HG03060 (cell line): Measurements from ENCODE around the gene RNF11.

Source experiments
- ATAC-seq: cut with Tn5 transposase; IDR thresholded peaks from one replicate; pipeline ENCODE4 v1.9.1; 2021; ENCODE audit warnings: low read depth, moderate number of reproducible peaks; ENCODE audit not compliant: unreplicated experiment

The RNF11 gene

DNA sequence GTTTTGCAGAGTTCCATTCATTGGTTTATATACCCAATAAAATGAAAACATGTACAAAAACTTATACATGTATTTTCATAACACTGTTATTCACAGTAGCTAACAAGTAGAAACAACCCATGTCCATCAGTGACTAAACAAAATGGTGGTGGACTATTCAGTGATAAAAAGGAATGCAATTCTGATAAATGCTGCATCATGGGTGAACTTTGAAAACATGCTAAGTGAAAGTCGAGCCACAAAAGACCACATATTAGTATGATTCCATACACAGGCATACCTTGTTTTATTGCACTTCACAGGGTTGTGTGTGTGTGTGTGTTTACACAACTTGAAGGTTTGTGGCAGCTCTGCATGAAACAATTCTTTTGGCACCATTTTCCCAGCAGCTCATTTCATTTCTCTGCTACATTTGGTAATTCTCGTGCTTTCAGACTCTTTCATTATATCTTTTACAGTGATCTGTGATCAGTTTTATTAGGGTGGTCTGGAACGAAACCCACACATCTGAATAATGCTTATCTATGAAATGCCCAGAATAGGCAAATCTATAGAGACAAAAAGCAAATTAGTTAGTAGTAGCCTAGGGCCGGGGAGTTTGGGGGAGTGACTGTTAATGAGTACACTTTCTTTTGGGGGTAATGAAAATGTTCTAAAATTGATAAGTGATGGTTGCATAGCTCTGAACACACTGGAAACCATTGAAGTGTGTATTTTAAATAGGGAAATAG, 27.2 kb downstream of the RNF11 start:
- no peak for ATAC-seq

DNA sequence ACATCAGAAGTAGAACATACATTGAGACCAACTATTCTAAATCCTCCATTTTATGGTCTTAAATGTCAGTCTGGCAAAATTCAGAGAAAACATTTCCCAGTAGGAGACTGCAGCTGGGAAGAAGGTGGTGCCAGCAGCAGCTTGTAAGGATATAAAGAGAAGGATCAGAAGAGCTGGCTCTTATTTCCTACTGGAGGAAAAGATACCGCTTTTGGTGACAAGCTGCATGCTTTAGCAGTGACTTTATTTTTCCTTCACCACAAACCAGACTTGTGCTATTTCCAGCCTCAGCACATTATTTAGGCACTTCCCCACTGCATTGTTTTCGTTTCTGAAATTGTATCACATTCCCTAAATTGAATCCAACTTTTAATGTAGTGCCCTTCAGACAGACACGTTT, 28.4 kb downstream of the RNF11 start:
- no peak for ATAC-seq

DNA sequence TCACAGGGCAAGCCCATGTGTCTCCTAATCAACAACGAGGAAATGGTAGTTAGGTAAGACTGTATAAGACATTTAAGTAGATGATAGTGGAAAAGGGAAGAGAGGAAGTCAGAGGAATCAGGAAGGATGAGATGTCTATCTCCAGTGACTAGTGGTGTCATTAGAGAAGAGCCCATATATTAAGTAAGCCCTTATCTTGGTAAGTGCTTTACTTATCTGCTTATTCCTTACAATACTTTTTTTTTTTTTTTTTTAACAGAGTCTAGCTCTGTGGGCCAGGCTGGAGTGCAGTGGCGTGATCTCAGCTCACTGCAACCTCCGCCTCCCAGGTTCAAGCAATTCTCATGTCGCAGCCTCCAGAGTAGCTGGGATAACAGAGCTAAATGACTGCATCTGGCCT, 29.5 kb downstream of the RNF11 start:
- ATAC-seq = no peak

DNA sequence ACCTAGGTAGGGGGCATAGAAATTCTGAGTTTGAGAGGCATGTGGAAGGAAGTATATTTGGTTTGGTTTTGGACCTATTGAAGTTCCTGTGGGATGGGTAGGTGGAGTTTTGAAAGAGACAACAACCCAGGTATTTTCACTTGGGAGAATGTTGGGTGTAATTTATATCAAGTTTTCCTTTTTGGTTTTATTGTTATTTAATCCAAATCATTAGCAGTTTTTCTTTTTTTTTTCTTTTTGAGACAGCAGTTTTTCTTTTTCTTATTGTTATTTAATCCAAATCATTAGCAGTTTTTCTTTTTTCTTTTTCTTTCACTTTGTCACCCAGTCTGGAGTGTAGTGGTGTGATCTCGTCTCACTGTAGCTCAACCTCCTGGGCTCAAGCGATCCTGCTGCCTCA, 30.1 kb downstream of the RNF11 start:
- no peak for ATAC-seq

DNA sequence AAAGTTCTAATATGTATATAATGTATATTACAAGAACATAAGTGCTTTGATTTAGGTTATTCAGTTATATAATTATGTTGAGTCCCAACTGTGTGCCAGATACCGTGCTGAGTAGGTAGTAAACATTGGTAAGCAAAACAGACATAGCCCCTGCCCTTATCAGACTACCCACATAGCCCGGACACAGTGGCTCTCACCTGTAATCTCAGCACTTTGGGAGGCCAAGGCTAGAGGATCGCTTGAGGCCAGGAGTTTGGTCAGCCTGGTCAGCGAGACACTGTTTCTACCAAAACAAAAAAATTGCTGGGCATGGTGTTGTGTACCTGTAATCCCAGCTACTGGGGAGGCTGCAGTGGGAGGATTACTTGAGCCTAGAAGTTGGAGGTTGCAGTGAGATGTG, 30.7 kb downstream of the RNF11 start:
- no peak for ATAC-seq

DNA sequence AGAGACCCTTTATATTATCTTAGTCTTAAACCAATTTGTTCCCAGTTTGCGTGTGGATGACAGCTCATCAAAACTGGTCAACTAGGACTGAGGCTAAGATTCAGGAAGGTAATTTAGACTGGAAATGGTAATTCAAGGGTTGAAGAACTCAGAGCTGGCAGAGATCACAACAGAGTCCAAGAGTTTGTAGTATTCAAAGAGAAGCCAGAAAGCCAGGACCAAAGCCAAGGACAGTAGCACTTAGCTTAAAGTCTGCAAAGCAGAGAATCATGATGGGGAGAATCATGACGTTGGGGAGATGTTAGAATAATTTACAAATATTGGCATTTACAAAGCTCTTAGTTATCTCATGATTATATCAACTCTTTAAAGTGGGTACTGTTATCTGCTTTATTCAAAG, 32.6 kb downstream of the RNF11 start:
- no peak for ATAC-seq

DNA sequence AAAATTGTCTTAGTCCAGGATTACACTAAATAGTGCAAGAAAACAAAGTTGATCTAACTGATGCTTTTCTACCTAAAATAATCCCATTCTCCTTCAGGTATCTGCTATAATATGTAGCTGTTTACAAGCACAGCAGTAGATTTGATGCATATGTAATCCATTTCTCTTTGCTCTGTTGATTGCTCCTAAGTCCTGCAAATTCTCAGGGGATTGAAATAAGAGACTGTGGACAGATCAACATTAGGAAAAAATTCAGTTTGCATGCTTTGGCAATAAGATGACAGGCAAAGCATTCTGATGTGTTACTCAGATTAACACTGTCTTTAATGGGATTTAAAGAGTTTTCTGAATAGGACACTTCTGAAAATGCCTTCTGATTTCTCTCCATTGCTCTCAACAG, 34.7 kb downstream of the RNF11 start:
- ATAC-seq = no peak

DNA sequence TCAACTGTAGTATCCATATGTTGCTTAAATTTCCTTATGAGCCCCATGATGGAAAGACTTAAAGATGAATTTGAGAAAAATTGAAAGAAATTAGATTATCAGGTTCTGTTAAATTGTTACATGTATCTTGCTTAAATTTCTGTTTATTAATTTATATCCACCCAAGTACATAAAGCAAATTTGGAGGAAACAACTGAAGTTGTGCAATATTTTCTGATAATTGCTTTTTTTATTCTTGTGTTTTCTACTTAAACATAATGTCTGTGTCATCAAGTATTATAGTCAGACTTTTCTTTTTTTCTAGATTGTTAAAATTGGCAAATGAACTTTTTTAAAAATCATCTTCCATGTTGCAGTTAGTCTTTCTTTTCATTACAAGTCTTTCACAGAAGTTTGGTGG, 36.8 kb downstream of the RNF11 start:
- no peak for ATAC-seq

DNA sequence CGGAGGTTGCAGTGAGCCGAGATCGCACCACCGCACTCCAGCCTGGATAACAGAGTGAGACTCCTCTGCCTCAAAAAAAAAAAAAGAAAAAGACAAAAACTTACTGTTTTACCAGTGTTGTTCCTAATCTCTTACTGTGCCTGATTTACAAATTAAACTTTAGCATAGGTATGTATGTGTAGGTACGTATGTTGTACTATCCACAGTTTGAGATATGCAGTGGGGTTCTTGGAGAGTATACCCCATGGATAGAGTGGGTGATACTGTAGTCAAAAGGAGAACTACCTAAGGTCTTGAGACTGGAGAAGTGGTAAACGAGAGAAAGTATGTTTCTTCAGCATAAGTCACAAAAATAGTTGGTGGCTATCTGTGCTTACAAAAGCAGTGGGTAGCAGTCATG, 38.6 kb downstream of the RNF11 start:
- ATAC-seq = no peak

DNA sequence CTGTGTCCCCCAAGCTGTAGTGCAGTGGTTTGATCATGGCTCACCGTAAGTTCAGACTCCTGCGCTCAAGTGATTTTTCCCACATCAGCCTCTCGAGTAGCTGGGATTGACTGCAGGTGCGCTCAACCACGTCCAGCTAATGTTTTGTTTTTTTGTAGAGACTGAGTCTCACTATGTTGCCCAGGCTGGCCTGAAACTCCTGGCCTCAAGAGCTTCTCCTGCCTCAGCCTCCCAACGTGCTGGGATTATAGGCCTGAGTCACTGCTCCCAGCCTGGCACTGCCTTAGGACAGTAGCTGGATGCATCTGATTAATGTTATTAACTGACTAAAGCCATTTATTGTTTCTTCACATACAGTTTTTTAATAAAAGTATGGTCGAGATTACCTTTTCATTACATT, 40.2 kb downstream of the RNF11 start:
- no peak for ATAC-seq

DNA sequence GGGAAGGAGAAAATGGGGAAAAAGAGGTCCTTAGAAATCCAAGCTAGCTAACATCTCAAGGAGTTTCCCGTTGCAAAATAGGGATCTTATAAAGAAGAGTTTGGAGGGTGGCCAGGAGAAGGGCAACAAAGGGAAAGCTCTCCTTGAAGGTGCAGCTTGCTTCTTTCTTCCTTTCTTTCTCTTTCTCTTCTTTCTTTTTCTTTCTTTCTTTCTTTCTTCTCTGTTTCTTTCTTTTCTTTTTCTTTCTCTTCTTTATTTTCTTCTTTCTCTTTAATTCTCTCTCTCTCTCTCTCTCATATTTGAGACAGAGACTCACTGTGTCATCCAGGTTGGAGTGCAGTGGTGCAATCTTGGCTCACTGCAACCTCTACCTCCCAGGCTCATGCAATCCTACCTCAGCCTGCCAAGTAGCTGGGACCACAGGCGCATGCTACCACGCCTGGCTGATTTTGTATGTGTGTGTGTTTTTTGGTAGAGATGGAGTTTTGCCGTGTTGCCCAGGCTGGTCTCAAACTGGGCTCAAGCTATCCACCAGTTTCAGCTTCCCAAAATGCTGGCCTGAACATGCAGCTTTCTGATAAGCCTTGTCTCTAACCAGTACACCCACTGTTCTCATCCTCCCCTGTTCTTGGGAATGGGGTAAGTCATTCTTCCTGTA, 44.4 kb downstream of the RNF11 start:
- no peak for ATAC-seq

DNA sequence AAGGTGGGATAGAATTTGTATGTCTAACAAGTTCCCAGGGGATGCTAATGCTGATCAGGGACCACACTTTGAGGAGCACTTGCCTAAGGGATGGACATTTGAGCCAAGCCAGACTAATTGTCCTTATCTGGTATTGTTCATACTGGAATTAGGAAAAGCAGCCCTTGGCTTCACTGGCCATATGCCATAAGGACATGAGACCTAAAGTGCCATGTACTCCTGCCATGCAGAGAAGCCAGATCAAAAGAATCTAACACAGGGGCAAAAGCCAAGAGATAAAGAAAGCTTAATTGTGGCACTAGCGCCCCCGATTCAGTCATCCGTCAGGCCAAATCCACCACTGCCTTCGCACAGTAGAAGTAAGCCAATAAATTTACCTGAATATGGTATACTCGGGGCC, 45.7 kb downstream of the RNF11 start:
- no peak for ATAC-seq

DNA sequence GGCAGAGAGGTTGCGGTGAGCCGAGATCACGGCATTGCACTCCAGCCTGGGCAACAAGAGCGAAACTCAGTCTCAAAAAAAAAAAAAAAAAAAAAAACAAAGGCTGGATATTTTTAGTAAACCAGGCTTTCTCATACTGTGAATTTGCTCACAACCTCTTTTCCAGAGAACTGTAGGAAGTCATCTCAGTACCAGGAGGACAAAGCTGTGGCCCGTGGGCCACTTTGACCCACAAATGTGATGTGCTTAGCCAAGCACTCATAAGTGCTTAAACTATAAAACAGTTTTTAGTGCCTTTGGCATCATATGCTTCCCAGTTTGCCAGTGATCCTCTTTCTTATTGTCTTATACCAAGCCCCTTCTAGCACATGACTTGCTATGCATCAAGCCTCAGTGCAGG, 46.5 kb downstream of the RNF11 start:
- ATAC-seq = no peak

DNA sequence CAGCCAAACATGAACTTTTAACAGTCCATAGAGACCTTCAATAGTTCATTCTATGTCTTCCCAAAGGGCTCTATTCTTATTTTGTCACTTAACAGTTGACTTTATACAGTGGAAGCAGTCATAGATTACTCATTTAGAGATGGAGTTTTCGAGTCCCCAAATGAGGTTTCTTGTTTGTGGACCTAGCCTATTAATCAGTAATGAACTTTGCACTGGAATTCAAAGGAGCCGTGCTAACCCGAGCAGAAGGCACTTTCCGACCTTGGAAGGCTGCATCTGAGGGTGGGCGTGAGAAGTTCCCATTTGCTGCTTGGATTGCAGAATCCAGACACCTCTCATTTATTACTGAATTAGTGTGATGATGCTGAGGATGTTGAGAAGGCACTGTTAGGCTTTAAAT, 47.9 kb downstream of the RNF11 start:
- ATAC-seq = no peak

DNA sequence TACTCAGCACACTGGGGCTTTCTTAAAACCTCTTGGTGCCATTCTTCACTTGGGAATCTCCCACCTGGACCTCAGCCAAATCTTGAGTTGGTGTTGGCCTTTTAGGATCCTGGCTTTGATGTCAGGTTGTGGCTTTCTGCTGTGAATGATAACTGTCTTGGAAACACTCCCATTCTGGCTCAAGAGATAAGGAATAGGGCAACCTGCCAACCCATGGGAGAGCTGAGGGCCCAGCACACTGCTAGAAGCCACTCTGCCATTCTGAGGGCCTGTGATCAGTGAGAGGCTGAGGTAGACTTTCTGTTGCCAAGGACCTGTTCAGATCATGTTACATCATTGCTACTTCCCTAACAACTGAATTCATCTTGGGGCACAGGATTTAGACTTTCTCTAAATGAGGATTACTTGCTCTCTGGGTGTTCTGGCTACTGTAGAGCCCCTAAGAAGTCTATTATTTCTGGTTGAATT, 48.4 kb downstream of the RNF11 start:
- peak; percentile 24 for ATAC-seq

DNA sequence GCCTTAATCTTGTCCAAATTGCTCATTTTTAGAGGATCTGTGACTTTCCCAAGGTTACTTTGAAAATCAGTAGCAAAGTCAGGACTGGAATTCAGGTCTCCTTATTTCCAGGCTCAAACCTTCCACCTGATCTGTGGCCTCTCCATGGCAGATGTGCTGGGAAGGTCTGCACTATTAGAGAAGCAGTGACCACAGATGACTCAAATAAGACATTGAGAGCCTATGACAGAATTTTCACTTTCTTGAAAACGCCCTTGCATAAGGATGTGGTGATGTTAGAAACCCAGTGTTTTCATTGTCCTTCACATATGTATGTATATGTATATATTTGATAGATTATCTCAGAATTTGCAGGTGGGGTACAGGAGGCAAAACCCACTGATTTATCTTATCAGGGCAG, 49.0 kb downstream of the RNF11 start:
- ATAC-seq = peak; percentile 81

DNA sequence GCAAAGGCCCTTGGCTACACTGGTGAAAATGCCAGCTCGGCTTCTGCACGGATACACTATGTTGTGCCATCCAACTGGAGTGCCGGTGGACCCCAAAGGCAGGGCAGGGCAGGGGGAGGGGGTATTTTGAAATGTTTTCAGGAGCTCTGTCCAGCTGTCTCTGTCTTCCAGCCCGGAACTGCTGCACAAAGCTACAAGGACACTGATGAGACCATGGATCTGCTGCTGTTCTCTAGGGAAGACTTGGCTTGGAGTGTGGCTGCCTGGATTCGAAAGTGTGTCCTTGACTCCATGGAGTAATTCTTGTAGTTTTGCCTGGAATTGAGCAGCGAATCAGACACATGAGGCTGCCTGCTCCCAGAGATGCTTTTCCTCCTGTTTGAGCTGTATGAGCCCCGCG, 51.9 kb downstream of the RNF11 start:
- no peak for ATAC-seq

DNA sequence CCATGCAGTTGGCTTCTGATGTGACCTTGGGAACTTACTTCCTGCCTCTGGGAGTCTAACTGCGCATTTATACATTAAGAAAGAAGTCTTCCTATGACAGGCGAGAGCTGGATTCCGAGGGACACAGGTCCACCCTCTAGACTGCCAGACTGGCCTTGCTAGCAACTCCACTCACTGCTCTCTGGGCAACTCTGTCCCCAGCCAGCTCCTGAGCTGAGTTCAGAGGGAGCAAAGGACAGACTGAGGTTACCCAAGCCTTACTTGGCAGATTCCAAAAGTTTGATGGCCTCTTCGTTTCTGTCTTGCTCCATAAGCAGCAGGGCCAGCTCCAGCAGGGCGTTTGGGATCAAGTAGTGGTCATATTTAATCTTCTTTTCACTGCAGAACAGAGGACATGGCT, 52.5 kb downstream of the RNF11 start:
- ATAC-seq = no peak

DNA sequence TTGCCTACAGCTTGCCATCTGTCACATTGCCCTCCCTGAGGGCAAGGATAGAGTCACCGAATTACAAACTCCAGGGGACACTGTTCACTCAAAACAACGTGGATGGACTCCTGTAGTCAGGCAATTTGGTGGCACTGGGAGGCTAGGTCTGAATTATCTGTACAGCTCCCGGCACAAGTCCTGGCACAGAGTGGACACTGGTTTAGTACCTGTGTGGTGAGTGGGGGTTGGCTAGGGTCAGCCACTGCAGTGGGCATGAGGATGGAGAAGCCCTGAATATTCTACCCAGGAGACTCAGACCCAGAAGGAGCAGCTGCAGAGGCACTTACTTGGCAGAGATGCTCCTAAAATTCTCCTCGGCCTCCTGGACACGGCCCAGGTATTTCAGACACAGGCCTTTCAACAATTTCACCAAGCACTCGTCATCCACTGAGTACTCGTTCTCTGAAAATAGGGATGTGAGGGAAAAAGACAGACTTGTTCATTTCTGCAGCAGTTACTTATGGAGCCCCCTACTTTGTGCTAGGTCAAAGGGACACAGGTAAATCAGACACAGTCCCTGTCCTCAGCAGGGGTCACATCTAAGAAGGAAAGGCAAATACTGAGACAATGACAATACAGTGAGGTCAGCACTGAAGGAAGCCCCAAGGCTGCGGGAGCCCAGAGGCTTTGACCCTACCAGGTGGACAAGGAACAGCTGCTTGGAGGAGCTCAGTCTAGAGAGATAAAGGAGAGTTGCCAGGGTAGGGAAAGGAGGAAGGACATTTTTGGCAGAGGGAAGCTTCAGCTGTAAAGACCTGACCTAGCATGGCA, 53.8 kb downstream of the RNF11 start:
- ATAC-seq = no peak

DNA sequence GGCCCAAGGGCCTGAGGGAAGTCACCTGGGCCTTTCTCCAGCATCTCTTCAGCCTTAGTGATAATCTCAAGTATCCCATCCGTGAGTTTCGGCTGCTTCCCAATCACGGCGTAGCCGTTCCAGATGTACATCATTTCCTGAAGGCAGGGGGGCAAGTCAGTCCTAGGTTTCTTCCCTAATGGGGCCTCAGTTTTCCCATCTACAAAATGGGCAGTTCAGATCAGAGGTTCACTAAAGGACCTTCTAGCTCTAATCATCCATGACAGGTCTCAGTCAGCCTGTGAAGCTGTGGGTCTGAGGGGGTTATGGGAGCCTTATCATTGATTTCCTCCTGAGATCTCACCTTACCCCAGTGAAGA, 54.4 kb downstream of the RNF11 start:
- no peak for ATAC-seq

DNA sequence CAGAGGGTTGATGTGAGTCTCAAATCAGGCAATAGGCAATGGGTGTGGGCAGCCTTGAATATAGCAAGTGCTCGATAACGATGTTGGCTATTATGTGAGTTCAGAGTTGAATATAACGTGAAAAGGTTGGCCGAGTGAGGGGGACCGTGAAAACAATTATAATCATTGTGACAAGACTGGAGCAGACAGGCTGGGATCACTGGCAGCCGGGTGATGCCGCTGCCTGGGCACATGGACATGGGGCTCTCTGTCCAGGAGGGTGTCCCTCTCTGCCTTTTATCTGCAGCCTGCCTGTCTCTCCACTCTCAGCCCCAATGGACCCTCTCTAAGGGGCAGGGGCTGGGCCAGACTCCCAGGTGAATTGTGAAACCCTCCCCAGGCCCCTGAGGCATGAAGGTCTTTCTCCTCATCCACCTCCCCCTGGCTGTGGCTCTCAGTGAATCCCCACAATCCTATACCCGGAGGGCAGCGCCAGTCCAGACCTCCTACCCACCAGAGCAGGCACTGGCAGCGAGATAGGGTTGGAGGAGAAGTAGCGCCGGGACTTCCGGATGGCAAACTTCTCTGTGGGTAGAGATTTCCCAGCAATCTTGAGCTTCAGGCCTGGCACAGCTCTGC, 57.9 kb downstream of the RNF11 start:
- no peak for ATAC-seq
